Frontal cortex (tissue), 4 donors: ENCODE results near the gene FKBP9. TPM values are rescaled to one million over a fixed set of nuclear protein-coding genes. Genes with fewer than 3 reads are reported as not detected.
A peak's percentile ranks its signal among the peaks of the same experiment; 100 is the strongest.
"Not testable (repeated sequence)": the region's sequence is repeated elsewhere in the genome, so short reads cannot be mapped to it uniquely, and the experiment has no call there.

Source experiments
- DNase-seq, 2 donors: peaks; one replicate each; pipeline ENCODE4 v3.0.0; 2012; ENCODE audit warnings: low spot score in 2 of 2
- FAIRE-seq: peaks from 2 replicates; lab custom pipeline; 2012; peaks lifted over from hg19 to GRCh38; lab: Jason Lieb, UNC
- total RNA-seq: library from RNA; depleted of rRNA; stranded (reverse); fragments of >200 nt; gene quantifications from one replicate; pipeline ENCODE4 v1.2.3, GENCODE V29; 2014
- donor health status: control.
- donor health status: control.
- donor health status: control.

The FKBP9 gene, protein sequence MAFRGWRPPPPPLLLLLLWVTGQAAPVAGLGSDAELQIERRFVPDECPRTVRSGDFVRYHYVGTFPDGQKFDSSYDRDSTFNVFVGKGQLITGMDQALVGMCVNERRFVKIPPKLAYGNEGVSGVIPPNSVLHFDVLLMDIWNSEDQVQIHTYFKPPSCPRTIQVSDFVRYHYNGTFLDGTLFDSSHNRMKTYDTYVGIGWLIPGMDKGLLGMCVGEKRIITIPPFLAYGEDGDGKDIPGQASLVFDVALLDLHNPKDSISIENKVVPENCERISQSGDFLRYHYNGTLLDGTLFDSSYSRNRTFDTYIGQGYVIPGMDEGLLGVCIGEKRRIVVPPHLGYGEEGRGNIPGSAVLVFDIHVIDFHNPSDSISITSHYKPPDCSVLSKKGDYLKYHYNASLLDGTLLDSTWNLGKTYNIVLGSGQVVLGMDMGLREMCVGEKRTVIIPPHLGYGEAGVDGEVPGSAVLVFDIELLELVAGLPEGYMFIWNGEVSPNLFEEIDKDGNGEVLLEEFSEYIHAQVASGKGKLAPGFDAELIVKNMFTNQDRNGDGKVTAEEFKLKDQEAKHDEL
- 42.8 TPM for total RNA-seq

GRCh38 chr7:32957326-32958045, at the start of gene FKBP9:
Gene FKBP9 (plus strand): TSS chr7:32957440. CDS start chr7:32957574, 134 bp downstream.
- no peak for FAIRE-seq

GRCh38 chr7:32910195-32910594, 47.0 kb upstream of the FKBP9 start:
- no peak for FAIRE-seq

More at GRCh38 chr7:32957326-32958045, at the start of gene FKBP9:
- DNase-seq, result peak; percentile 84 to 89

GRCh38 chr7:32914184-32914583, 43.1 kb upstream of the FKBP9 start:
- FAIRE-seq (no peak), DNase-seq (no peak)

More at GRCh38 chr7:32910195-32910594, 47.0 kb upstream of the FKBP9 start:
- no peak for DNase-seq

DNA sequence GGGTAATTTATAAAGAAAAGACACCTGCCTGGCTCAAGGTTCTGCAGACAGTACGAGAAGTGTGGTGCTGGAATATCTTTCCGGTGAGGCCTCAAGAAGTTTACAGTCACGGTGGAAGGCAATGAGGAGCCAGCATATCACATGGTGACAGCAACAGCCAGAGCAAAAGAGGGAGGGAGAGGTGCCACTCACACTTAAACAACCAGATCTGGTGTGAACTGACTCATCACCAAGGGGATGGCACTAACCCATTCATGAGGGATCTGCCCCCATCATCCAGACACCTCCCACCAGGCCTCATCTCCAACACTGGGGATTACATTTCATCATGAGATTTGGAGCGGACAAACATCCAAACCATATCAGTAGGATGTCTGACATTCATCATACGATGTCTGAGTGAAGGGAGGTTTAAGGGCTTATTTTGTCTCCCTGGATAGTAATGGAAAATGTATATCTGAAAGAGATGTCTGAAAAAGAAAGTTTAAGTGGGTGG, 42.2 kb upstream of the FKBP9 start:
- no peak for DNase-seq
- no peak for FAIRE-seq

- FAIRE-seq (no peak), DNase-seq (no peak)
These were observed 41.2 kb upstream of the FKBP9 start for GRCh38 chr7:32916006-32916405.

DNA sequence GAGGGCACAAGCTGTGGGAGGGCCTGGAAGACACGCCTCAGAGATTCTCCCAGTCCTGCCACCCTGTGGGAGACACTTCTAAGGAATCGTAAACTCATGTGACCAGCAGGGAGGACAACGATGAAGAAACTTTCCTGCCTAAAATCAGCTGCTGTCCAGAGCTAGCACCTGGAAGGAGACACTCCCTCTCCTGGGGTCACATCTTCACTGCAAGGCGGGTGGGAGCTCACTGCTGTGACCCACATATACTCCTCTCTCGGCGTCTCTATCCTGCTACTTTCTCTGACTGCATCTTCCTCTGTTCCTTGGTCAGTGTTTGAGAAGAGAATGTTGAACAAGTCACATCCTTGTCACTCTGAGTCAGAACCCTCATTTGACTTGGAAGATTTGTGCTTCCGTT, 40.2 kb upstream of the FKBP9 start:
- FAIRE-seq, result not testable (repeated sequence)

GRCh38 chr7:32921896-32922295, 35.3 kb upstream of the FKBP9 start:
- DNase-seq, result no peak
- FAIRE-seq, result no peak

More for the DNA sequence above, 40.2 kb upstream of the FKBP9 start:
- not testable (repeated sequence) for DNase-seq

DNA sequence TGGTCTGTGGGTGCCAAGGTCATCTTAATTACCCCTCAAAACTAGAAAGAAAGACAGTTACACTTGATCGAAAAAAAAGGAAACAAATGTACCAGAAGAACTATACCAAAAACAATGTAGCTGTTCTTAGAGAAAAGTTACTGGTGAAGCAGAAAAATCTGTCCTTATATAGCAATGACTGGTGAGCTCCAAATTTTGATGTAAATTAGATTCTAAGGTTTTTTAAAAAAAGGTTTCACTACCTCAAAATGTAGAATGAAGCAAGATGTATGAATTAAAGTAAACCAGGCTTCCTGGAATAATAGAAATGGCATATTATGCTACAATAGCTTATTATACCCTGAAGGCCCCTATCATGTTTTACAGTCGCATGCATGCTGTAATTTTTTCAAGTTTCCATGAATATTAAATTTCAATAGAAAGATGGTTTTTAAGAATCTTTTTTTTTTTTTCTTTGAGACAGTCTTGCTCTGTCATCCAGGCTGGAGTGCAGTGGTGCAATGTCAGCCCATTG, 28.4 kb upstream of the FKBP9 start:
- DNase-seq (no peak), FAIRE-seq (no peak)

- DNase-seq (no peak), FAIRE-seq (no peak)
These were observed 27.7 kb upstream of the FKBP9 start for GRCh38 chr7:32929430-32930143.

DNA sequence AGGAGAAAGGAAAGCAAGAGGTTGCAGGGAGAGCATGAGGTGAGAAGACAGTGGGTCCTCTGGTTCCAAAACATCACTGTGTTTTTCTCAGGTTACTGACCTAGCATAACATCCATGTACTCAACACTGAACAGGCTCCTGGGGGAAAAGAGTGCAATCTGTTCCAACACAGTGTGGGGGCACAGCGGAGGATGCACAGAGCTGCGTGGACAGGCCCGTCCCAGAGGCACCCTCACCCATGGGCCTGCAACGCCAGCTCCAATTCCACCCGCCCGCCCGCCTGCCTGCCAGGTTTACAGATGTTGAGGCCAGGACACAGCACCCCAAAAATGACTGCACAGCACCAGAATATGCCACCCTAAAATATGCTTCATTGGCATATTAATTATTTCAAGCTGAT, 26.9 kb upstream of the FKBP9 start:
- FAIRE-seq, result no peak
- DNase-seq, result no peak

GRCh38 chr7:32935558-32935957, 21.7 kb upstream of the FKBP9 start:
- DNase-seq, result no peak
- FAIRE-seq, result no peak

DNA sequence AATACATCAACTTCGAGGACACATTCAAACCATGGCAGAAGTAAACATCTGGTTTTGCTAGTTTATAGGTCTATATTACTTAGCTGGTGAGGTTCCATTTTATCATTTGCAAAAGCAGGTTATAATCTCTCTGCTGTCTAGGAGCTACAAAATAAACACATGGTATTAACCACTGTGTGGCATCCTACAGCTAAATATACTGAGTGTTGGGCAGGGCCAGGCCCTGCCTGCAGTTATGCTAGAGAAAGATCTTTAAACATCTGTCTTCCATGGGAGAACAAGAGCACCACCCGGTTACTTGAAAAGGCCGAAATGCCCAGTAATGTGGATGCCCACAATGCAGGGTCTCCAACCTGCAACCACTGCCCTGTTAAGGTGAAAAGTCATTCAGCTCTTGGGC, 20.6 kb upstream of the FKBP9 start:
- no peak for DNase-seq
- FAIRE-seq, result no peak

- no peak for DNase-seq
- no peak for FAIRE-seq
These were observed 19.7 kb upstream of the FKBP9 start for GRCh38 chr7:32937344-32938174.

DNA sequence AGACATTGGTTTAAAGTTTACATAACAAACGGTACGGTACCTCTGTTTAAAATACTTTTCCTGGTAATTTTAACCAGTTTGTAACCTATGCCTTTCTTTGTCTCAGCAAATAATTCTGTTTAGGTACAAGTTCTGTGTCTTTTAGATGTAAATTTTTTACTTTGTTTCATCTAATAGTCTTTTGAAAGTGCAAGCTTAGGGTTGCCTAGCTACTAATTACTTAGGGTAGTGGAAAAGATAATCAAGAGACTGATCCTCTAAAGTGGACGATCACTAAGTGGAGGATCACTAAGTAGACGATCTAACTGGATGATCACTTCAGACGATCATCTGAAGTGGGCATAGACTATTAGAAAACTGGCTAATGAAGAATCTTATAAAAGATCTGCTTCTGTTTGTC, 16.1 kb upstream of the FKBP9 start:
- FAIRE-seq, result no peak
- DNase-seq, result no peak

- peak in 1 of 2 donors; percentile 29 for DNase-seq
- FAIRE-seq, result no peak
These were observed 15.4 kb upstream of the FKBP9 start for GRCh38 chr7:32941681-32942414.

DNA sequence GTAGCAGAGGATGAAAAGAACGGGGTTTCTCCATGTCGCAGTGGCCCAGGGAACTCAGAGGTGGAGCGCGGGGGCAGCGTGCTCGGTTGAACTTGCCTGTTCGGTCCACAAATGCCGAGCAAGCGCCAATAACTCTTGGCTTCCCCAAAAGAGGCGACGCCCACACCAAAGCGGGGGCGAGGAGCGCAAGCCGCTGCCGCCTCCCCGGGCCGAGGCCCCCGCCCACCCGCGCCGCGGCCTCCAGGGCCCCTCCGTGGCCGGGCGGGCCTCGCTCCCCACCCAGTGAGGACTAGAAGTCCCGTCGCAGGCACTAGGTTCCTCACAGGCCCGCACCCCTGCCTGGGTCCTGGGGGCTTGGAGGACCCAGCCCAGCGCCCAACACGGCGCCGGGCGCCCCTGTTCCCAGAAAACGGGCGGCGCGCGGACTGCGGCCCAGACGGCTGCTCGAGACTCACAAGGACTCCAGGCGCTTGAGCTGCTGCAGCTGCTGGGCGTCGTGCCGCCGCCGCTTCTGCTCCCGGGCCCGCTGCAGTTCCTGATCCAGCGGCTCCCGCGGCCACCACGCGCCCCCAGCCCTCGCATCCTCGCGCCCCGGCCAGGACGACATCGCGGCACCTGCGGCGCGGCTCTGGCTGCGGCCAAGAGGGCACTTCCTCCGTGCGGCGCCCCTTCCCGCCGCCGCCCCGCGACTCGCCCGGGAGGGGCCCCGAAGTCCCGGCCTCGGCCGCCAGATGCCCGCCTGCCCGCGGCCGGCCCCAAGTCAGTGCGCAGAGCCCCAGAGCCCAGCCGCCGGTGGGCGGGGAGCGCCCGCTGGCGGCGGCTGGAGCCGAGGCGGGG, 14.6 kb upstream of the FKBP9 start:
- DNase-seq, result peak; percentile 88 to 90
- FAIRE-seq, result no peak

DNA sequence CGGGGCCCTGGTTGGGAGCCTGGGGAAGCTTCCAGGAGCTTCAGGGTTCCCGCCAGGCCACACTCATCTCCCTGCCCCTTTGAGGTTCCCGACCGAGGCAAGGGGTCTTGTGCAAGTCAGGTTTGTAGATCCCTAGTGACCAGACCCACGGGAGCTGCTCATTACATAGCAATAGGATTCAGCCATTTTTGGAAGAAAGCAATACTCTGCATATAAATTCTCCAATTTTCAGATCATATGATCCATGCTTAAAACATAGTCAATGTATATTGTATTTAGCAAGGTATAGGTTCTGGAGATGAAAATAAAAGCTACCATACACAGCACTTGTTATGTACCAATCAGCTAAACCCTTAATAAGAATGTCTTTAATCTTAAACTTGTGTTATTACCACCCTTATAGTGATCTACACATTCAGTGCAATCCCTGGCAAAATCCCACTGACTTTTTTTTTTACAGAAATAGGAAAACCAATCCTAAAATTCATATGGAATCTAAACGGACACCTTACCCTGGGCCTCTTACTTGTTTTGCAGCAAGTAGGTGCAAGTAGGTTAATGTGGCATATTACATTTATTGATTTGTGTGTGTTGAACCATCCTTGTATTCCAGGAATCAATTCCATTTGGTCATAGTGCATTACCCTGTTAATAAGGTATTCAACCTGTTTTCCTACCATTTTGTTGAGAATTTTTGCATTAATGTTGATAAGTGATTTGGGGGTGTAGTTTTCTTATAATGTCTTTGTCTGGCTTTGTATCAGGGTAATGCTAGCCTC, 13.8 kb upstream of the FKBP9 start:
- DNase-seq, result no peak
- FAIRE-seq, result no peak
